ENCODE measurements around the gene HRH2. TPM values are rescaled to one million over a fixed set of nuclear protein-coding genes. Genes with fewer than 3 reads are reported as not detected.

HRH2 gene
- total RNA-seq, 5 donors from 2014 or later (not counting 1 experiment from before 2014, with no cell fraction given), result 2.9 to 14.4 (median 5.5) TPM

GRCh38 chr5:175694371-175695160 is 36.7 kb downstream of the HRH2 start:
- peaks cover 15 to 26% of the 10 kb centered on the region in 2 experiments for H3K4me1 ChIP-seq (ENCODE audit: control insufficient read depth in 1 of 2, extremely low read depth in 1 of 2, insufficient read depth in 2 of 2, low read length in 2 of 2)
- Mint-ChIP-seq H3K27ac (peak overlapping the region; percentile 49 to 92), H3K36me3 (peaks cover 5% of the 10 kb centered on the region), H3K27me3 (no peaks in the 10 kb centered on the region), H3K9me3 (no peaks in the 10 kb centered on the region), H3K4me1 (peaks cover 46 to 68% (median 47%) of the 10 kb centered on the region in 3 donors), H3K4me3 (no peak overlapping the region)
- 86% methylated on average over 10 of the region's 13 CpGs for WGBS (ENCODE audit: insufficient coverage)
- peaks cover 5 to 8% of the 10 kb centered on the region in 2 donors for H3K36me3 ChIP-seq (ENCODE audit: control insufficient read depth in 2 of 2, extremely low read depth in 1 of 2, insufficient read depth in 1 of 2, low read length in 1 of 2)
- H3K27me3 ChIP-seq (replicated peaks in 1 of 2; ENCODE audit: control insufficient read depth in 2 of 2, extremely low read depth in 1 of 2, insufficient read depth in 2 of 2, low read length in 1 of 2), result peaks cover 0 to 2% of the 10 kb centered on the region in 2 experiments
- no peak overlapping the region for H3K27ac ChIP-seq (ENCODE audit: low read length)
- CTCF ChIA-PET, result interaction anchor here (0.6 to 2.5 kb wide), 4 partner anchors 24 to 761 kb away, joined by 3 to 6 read pairs (median 4); no protein-coding TSS in a partner anchor
- H3K9me3 ChIP-seq, result no peaks in the 10 kb centered on the region
- H3K4me3 ChIP-seq (ENCODE audit: control insufficient read depth in 1 of 2, extremely low read depth in 1 of 2, low read length in 1 of 2), result no peak overlapping the region
- ATAC-seq (replicated peaks in 1 of 4) (no peak), DNase-seq (no peak)
- POLR2A ChIA-PET, result no interaction called here

- H3K27me3 ChIP-seq (replicated peaks in 1 of 2; ENCODE audit: control insufficient read depth in 2 of 2, extremely low read depth in 1 of 2, insufficient read depth in 2 of 2, low read length in 1 of 2), result peaks cover 0 to 2% of the 10 kb centered on the region in 2 experiments
- Mint-ChIP-seq H3K27ac (peak overlapping the region; percentile 88 to 92), H3K27me3 (no peaks in the 10 kb centered on the region), H3K9me3 (no peaks in the 10 kb centered on the region), H3K36me3 (peaks cover 12% of the 10 kb centered on the region), H3K4me1 (peaks cover 41 to 62% (median 42%) of the 10 kb centered on the region in 3 donors), H3K4me3 (peak overlapping the region in 1 of 3 donors; percentile 15)
- ChIA-PET POLR2A (no interaction called here), CTCF (interaction anchor here (2.5 to 3.3 kb wide), 2 partner anchors 161 kb away, joined by 6 to 23 read pairs; no protein-coding TSS in a partner anchor)
- H3K36me3 ChIP-seq (ENCODE audit: control insufficient read depth in 2 of 2, extremely low read depth in 1 of 2, insufficient read depth in 1 of 2, low read length in 1 of 2), result peaks cover 3 to 11% of the 10 kb centered on the region in 2 donors
- peak overlapping the region; percentile 47 for H3K27ac ChIP-seq (ENCODE audit: low read length)
- H3K4me3 ChIP-seq (ENCODE audit: control insufficient read depth in 1 of 2, extremely low read depth in 1 of 2, low read length in 1 of 2), result no peak overlapping the region
- ATAC-seq (replicated peaks in 1 of 4) (no peak), DNase-seq (no peak)
- H3K9me3 ChIP-seq, result no peaks in the 10 kb centered on the region
- peaks cover 15 to 23% of the 10 kb centered on the region in 2 experiments for H3K4me1 ChIP-seq (ENCODE audit: control insufficient read depth in 1 of 2, extremely low read depth in 1 of 2, insufficient read depth in 2 of 2, low read length in 2 of 2)
- 92% methylated on average over 11 of the region's 19 CpGs for WGBS (ENCODE audit: insufficient coverage)
These were observed 37.6 kb downstream of the HRH2 start for GRCh38 chr5:175695161-175696126.

GRCh38 chr5:175696139-175696854 is 38.4 kb downstream of the HRH2 start:
- Mint-ChIP-seq H3K27ac (peak overlapping the region; percentile 88 to 92), H3K4me3 (peak overlapping the region in 1 of 3 donors; percentile 37), H3K9me3 (no peaks in the 10 kb centered on the region), H3K27me3 (no peaks in the 10 kb centered on the region), H3K4me1 (peaks cover 33 to 55% (median 35%) of the 10 kb centered on the region in 3 donors), H3K36me3 (peaks cover 12% of the 10 kb centered on the region)
- Histone ChIP-seq H3K4me3 (ENCODE audit: control insufficient read depth in 1 of 2, extremely low read depth in 1 of 2, low read length in 1 of 2) (peak overlapping the region in 1 of 2 donors; percentile 5), H3K4me1 (ENCODE audit: control insufficient read depth in 1 of 2, extremely low read depth in 1 of 2, insufficient read depth in 2 of 2, low read length in 2 of 2) (peaks cover 15 to 16% of the 10 kb centered on the region in 2 experiments), H3K27ac (ENCODE audit: low read length) (peak overlapping the region; percentile 47), H3K9me3 (no peaks in the 10 kb centered on the region), H3K27me3 (replicated peaks in 1 of 2; ENCODE audit: control insufficient read depth in 2 of 2, extremely low read depth in 1 of 2, insufficient read depth in 2 of 2, low read length in 1 of 2) (peaks cover 0 to 2% of the 10 kb centered on the region in 2 experiments), H3K36me3 (ENCODE audit: control insufficient read depth in 2 of 2, extremely low read depth in 1 of 2, insufficient read depth in 1 of 2, low read length in 1 of 2) (peaks cover 3 to 11% of the 10 kb centered on the region in 2 donors)
- 75% methylated on average over 5 of the region's 16 CpGs for WGBS (ENCODE audit: insufficient coverage)
- ChIA-PET CTCF (interaction anchor here (0.6 to 3.3 kb wide), 7 partner anchors 22 to 221 kb away, joined by 3 to 23 read pairs (median 3); no protein-coding TSS in a partner anchor), POLR2A (no interaction called here)
- ATAC-seq (replicated peaks in 1 of 4), result peak; percentile 73 to 86 (median 78)
- DNase-seq, result peak; percentile 40 to 80 (median 63)

DNA sequence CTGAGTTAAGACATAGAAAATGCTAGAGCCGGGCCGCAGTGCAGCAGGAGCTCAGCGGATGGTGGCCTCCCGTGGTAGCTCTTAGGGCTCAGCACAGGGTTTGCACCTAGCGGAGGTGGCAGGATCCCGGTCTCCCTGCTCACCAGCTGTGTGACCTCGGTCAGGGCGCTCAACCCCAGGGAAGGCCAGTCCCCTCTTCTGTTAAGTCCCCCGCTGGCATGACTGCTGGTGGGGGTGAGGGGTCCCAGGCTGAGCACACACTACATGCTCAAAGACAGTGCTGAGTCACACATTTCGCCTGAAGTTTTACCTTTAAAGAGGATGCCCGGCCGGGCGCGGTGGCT is 39.0 kb downstream of the HRH2 start:
- DNase-seq (no peak), ATAC-seq (replicated peaks in 1 of 4) (peak in 2 of 4 experiments; percentile 10 to 21)
- peaks cover 15 to 16% of the 10 kb centered on the region in 2 experiments for H3K4me1 ChIP-seq (ENCODE audit: control insufficient read depth in 1 of 2, extremely low read depth in 1 of 2, insufficient read depth in 2 of 2, low read length in 2 of 2)
- no peaks in the 10 kb centered on the region for H3K9me3 ChIP-seq
- H3K4me3 ChIP-seq (ENCODE audit: control insufficient read depth in 1 of 2, extremely low read depth in 1 of 2, low read length in 1 of 2), result peak overlapping the region in 1 of 2 donors; percentile 5
- Mint-ChIP-seq H3K27ac (peak overlapping the region in 1 of 2 donors; percentile 92), H3K9me3 (no peaks in the 10 kb centered on the region), H3K4me1 (peaks cover 33 to 55% (median 35%) of the 10 kb centered on the region in 3 donors), H3K4me3 (no peak overlapping the region), H3K36me3 (peaks cover 12% of the 10 kb centered on the region), H3K27me3 (no peaks in the 10 kb centered on the region)
- CTCF ChIA-PET, result interaction anchor here (0.6 to 3.3 kb wide), 8 partner anchors 11 to 221 kb away, joined by 3 to 23 read pairs (median 3); no protein-coding TSS in a partner anchor
- peaks cover 3 to 11% of the 10 kb centered on the region in 2 donors for H3K36me3 ChIP-seq (ENCODE audit: control insufficient read depth in 2 of 2, extremely low read depth in 1 of 2, insufficient read depth in 1 of 2, low read length in 1 of 2)
- POLR2A ChIA-PET, result no interaction called here
- no peak overlapping the region for H3K27ac ChIP-seq (ENCODE audit: low read length)
- 58% methylated on average over 8 of the region's 14 CpGs for WGBS (ENCODE audit: insufficient coverage)
- peaks cover 0 to 2% of the 10 kb centered on the region in 2 experiments for H3K27me3 ChIP-seq (replicated peaks in 1 of 2; ENCODE audit: control insufficient read depth in 2 of 2, extremely low read depth in 1 of 2, insufficient read depth in 2 of 2, low read length in 1 of 2)

GRCh38 chr5:175697846-175698245 is 40.0 kb downstream of the HRH2 start:
- POLR2A ChIA-PET, result no interaction called here
- CTCF ChIA-PET, result interaction anchor here (0.6 to 3.3 kb wide), 10 partner anchors 12 to 667 kb away, joined by 3 to 23 read pairs (median 4); no protein-coding TSS in a partner anchor
- peak overlapping the region in 1 of 3 donors; percentile 39 for H3K4me3 Mint-ChIP-seq

More at GRCh38 chr5:175697846-175698245, 40.0 kb downstream of the HRH2 start:
- ATAC-seq (replicated peaks in 1 of 4) (no peak), DNase-seq (no peak)
- H3K27ac ChIP-seq (ENCODE audit: low read length), result no peak overlapping the region
- peaks cover 0 to 2% of the 10 kb centered on the region in 2 experiments for H3K27me3 ChIP-seq (replicated peaks in 1 of 2; ENCODE audit: control insufficient read depth in 2 of 2, extremely low read depth in 1 of 2, insufficient read depth in 2 of 2, low read length in 1 of 2)
- H3K4me3 ChIP-seq (ENCODE audit: control insufficient read depth in 1 of 2, extremely low read depth in 1 of 2, low read length in 1 of 2), result no peak overlapping the region
- Mint-ChIP-seq H3K4me1 (peaks cover 32 to 48% (median 35%) of the 10 kb centered on the region in 3 donors), H3K27me3 (no peaks in the 10 kb centered on the region), H3K9me3 (no peaks in the 10 kb centered on the region), H3K27ac (peak overlapping the region; percentile 56 to 74), H3K36me3 (peaks cover 16% of the 10 kb centered on the region)
- no peaks in the 10 kb centered on the region for H3K9me3 ChIP-seq
- WGBS (ENCODE audit: insufficient coverage), result 92% methylated on average over 7 of the region's 7 CpGs
- peaks cover 15 to 16% of the 10 kb centered on the region in 2 experiments for H3K4me1 ChIP-seq (ENCODE audit: control insufficient read depth in 1 of 2, extremely low read depth in 1 of 2, insufficient read depth in 2 of 2, low read length in 2 of 2)
- peaks cover 3 to 11% of the 10 kb centered on the region in 2 donors for H3K36me3 ChIP-seq (ENCODE audit: control insufficient read depth in 2 of 2, extremely low read depth in 1 of 2, insufficient read depth in 1 of 2, low read length in 1 of 2)
